A673 (cell line): ENCODE measurements around the gene ZSCAN9.

Source experiments
- CTCF ChIP-seq: fragments of 300-800, 200-600 bp; sonication (generic); conservative IDR thresholded peaks from 2 replicates; pipeline ENCODE4 v1.5.1; 2017; ENCODE audit warnings: low read depth, mild to moderate bottlenecking, antibody characterized with exemption, low read length, moderate library complexity, mixed read lengths
- EZH2 ChIP-seq: fragments of 200-600 bp; sonication (generic); IDR thresholded peaks from 2 replicates; pipeline ENCODE4 v1.6.1; 2017; ENCODE audit warnings: borderline replicate concordance, low read depth, mild to moderate bottlenecking, mixed read lengths, antibody characterized with exemption, low read length; ENCODE audit not compliant: poor library complexity, severe bottlenecking

- TF ChIP-seq CTCF (no peak), EZH2 (no peak)
Measured at GRCh38 chr6:28235912-28236452, 10.9 kb downstream of the ZSCAN9 start.
